ENCODE data around the gene TIE1.

GRCh38 chr1:43279666-43280065, 21.1 kb upstream of the TIE1 start:
- TF ChIP-seq, protein P1, sequence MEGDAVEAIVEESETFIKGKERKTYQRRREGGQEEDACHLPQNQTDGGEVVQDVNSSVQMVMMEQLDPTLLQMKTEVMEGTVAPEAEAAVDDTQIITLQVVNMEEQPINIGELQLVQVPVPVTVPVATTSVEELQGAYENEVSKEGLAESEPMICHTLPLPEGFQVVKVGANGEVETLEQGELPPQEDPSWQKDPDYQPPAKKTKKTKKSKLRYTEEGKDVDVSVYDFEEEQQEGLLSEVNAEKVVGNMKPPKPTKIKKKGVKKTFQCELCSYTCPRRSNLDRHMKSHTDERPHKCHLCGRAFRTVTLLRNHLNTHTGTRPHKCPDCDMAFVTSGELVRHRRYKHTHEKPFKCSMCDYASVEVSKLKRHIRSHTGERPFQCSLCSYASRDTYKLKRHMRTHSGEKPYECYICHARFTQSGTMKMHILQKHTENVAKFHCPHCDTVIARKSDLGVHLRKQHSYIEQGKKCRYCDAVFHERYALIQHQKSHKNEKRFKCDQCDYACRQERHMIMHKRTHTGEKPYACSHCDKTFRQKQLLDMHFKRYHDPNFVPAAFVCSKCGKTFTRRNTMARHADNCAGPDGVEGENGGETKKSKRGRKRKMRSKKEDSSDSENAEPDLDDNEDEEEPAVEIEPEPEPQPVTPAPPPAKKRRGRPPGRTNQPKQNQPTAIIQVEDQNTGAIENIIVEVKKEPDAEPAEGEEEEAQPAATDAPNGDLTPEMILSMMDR (IDR thresholded peaks at IDR 0.05), result no peak
- TF ChIP-seq EZH2phosphoT487 (IDR thresholded peaks at IDR 0.05), result no peak

All from neural progenitor cell (in vitro differentiated cells).